ENCODE measurements around the gene LIN7A.

Gene LIN7A

DNA sequence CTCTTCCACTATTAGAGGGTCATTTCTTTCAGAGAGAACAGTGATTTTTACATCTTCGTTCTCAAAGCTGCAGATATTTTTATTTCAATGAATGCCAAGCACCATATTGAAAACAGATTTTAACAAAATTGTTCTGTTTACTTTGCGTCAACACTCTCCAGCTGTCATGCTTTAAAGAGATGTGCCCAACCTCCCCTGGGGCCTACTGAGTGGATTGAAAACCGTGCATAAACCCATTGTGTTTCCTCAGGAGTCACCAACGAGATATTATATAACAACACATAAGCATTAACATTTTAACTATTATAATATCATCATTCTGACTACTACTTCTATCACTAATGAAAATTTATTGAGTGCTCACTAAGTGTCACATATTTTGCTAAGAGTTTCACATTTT lies 139.5 kb downstream of the LIN7A start:
- H3K27ac ChIP-seq (ENCODE audit: low read depth, low read length) = no peak overlapping the region

DNA sequence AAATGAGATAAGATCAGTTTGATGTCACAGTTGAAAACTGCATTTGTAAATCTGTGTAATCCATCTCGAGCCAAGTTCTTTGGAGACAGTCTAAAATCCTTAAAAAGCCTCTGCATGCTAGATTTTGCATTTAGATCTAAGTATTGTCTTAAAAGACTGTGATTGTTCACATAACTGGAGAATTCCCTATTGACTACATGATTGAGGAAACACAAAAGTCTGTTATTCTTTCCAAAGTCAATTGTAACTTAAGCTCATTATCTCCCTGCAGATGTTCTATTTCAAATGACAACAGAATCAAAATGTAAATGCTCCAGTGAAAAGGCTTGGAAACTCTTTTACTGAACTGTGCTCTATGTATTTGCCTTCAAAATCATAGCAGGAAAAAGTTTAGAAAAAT lies 143.2 kb downstream of the LIN7A start:
- no peaks in the 10 kb centered on the region for H3K79me2 ChIP-seq (ENCODE audit: insufficient read depth, low read length)
- H3K9me2 ChIP-seq (replicated peaks; ENCODE audit: insufficient read depth, low read length) = no peaks in the 10 kb centered on the region
- no peak overlapping the region for H3K27ac ChIP-seq (ENCODE audit: low read depth, low read length)
- no peaks in the 10 kb centered on the region for H3K36me3 ChIP-seq (ENCODE audit: low read length)
- no peak overlapping the region for H2AFZ ChIP-seq (ENCODE audit: low read depth, low read length, severe bottlenecking)
- no peak for TF ChIP-seq EZH2phosphoT487 (conservative IDR thresholded peaks at IDR 0.05; ENCODE audit: low read length)
- TF ChIP-seq, protein P1, sequence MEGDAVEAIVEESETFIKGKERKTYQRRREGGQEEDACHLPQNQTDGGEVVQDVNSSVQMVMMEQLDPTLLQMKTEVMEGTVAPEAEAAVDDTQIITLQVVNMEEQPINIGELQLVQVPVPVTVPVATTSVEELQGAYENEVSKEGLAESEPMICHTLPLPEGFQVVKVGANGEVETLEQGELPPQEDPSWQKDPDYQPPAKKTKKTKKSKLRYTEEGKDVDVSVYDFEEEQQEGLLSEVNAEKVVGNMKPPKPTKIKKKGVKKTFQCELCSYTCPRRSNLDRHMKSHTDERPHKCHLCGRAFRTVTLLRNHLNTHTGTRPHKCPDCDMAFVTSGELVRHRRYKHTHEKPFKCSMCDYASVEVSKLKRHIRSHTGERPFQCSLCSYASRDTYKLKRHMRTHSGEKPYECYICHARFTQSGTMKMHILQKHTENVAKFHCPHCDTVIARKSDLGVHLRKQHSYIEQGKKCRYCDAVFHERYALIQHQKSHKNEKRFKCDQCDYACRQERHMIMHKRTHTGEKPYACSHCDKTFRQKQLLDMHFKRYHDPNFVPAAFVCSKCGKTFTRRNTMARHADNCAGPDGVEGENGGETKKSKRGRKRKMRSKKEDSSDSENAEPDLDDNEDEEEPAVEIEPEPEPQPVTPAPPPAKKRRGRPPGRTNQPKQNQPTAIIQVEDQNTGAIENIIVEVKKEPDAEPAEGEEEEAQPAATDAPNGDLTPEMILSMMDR (IDR thresholded peaks at IDR 0.05; ENCODE audit: insufficient read depth, low read length, poor library complexity, severe bottlenecking) = no peak
- H3K4me2 ChIP-seq (ENCODE audit: low read depth, low read length, poor library complexity, severe bottlenecking) = no peak overlapping the region
- no peak overlapping the region for H3K9ac ChIP-seq (ENCODE audit: low read length)
- no peaks in the 10 kb centered on the region for H4K20me1 ChIP-seq (ENCODE audit: low read depth, low read length)
- H3K27me3 ChIP-seq (ENCODE audit: low read length) = no peaks in the 10 kb centered on the region
- H3K9me3 ChIP-seq (ENCODE audit: insufficient read depth, low read length) = no peaks in the 10 kb centered on the region; the same call in 1 of the 2 replicates
- H3F3A ChIP-seq (ENCODE audit: insufficient read depth) = no peaks in the 10 kb centered on the region
- no peak overlapping the region for H3K4me3 ChIP-seq (ENCODE audit: insufficient read depth, low read length, poor library complexity, severe bottlenecking)

More for the DNA sequence above, 139.5 kb downstream of the LIN7A start:
- Histone ChIP-seq H3K79me2 (ENCODE audit: insufficient read depth, low read length) (no peaks in the 10 kb centered on the region), H3F3A (ENCODE audit: insufficient read depth) (no peaks in the 10 kb centered on the region), H2AFZ (ENCODE audit: low read depth, low read length, severe bottlenecking) (no peak overlapping the region), H4K20me1 (ENCODE audit: low read depth, low read length) (no peaks in the 10 kb centered on the region), H3K27me3 (ENCODE audit: low read length) (no peaks in the 10 kb centered on the region), H3K9ac (ENCODE audit: low read length) (no peak overlapping the region), H3K4me2 (ENCODE audit: low read depth, low read length, poor library complexity, severe bottlenecking) (no peak overlapping the region), H3K36me3 (ENCODE audit: low read length) (no peaks in the 10 kb centered on the region), H3K4me3 (ENCODE audit: insufficient read depth, low read length, poor library complexity, severe bottlenecking) (no peak overlapping the region), H3K9me2 (replicated peaks; ENCODE audit: insufficient read depth, low read length) (no peaks in the 10 kb centered on the region), H3K9me3 (ENCODE audit: insufficient read depth, low read length) (no peaks in the 10 kb centered on the region; the same call in 1 of the 2 replicates)
- TF ChIP-seq, protein P1 (IDR thresholded peaks at IDR 0.05; ENCODE audit: insufficient read depth, low read length, poor library complexity, severe bottlenecking) = no peak
- no peak for TF ChIP-seq EZH2phosphoT487 (conservative IDR thresholded peaks at IDR 0.05; ENCODE audit: low read length)

DNA sequence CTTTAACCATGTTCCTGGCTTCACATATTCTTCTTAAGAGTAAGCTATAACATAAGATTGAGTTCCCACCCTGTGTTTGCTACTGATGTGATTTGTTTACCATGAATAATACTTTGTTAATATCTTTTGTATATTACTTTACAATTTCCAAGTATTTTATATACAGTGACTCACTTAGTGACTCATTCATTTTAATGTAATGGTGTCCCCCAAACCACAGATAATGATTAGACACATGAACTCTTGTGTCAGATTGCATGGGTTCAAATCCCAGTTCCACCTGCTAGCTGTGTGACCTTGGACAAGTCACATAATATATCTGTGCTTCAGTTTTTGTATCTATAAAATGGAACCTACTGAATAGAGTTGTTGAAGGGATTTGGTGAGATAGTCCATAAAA lies 144.9 kb downstream of the LIN7A start:
- Histone ChIP-seq H3F3A (ENCODE audit: insufficient read depth) (no peaks in the 10 kb centered on the region), H3K79me2 (ENCODE audit: insufficient read depth, low read length) (no peaks in the 10 kb centered on the region), H3K27ac (ENCODE audit: low read depth, low read length) (no peak overlapping the region), H3K9me2 (replicated peaks; ENCODE audit: insufficient read depth, low read length) (no peaks in the 10 kb centered on the region), H3K4me2 (ENCODE audit: low read depth, low read length, poor library complexity, severe bottlenecking) (no peak overlapping the region), H3K9me3 (ENCODE audit: insufficient read depth, low read length) (no peaks in the 10 kb centered on the region; the same call in 1 of the 2 replicates), H2AFZ (ENCODE audit: low read depth, low read length, severe bottlenecking) (no peak overlapping the region), H3K27me3 (ENCODE audit: low read length) (no peaks in the 10 kb centered on the region), H3K4me3 (ENCODE audit: insufficient read depth, low read length, poor library complexity, severe bottlenecking) (no peak overlapping the region), H4K20me1 (ENCODE audit: low read depth, low read length) (no peaks in the 10 kb centered on the region), H3K36me3 (ENCODE audit: low read length) (no peaks in the 10 kb centered on the region), H3K9ac (ENCODE audit: low read length) (no peak overlapping the region)
- TF ChIP-seq, protein P1 (IDR thresholded peaks at IDR 0.05; ENCODE audit: insufficient read depth, low read length, poor library complexity, severe bottlenecking) = no peak
- no peak for TF ChIP-seq EZH2phosphoT487 (conservative IDR thresholded peaks at IDR 0.05; ENCODE audit: low read length)

Data from SU-DHL-6 (cell line).